22Rv1 (cell line): ENCODE measurements around the gene THRB.

Experiments used
- CTCF ChIP-seq: fragments of 450-650 bp; IDR thresholded peaks from 2 replicates; pipeline ENCODE4 v1.5.1; 2017; ENCODE audit warnings: mild to moderate bottlenecking
- ZFX ChIP-seq: fragments of 450-650 bp; IDR thresholded peaks from 2 replicates; pipeline ENCODE4 v1.6.1; 2017; ENCODE audit warnings: antibody characterized with exemption, borderline replicate concordance

- TF ChIP-seq CTCF (no peak), ZFX (no peak)
Observed at GRCh38 chr3:24355806-24356205, 138.8 kb downstream of the THRB start.
